NCI-H510A (cell line): Measurements from ENCODE around the gene ARHGAP15.

ENCODE experiments used
- DNase-seq: peaks from one replicate; lab custom pipeline; 2025; lab: John Stamatoyannopoulos, UW

Gene ARHGAP15

GRCh38 chr2:143453981-143454511 is 324.8 kb downstream of the ARHGAP15 start:
- DNase-seq = no peak

GRCh38 chr2:143455317-143455716 is 326.1 kb downstream of the ARHGAP15 start:
- no peak for DNase-seq

- no peak for DNase-seq
Measured at GRCh38 chr2:143458258-143459190, 329.3 kb downstream of the ARHGAP15 start.

DNA sequence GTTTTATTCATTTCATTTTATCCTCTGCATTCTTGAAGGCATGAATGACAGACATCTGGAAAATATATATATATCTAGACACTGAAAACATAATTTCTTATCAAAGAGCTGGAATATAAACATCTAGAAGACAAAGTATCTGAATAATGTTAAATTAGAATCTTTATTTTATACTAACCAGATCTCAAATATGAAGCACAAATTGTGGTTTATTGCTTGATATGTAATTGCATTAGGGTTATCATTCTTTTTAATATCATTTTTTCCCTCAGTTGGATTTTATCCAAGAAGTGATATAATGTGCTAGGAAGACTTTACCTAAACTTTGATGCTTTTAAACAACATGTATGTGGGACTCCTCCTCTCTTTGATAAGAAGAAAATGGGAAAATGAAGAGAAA is 331.2 kb downstream of the ARHGAP15 start:
- no peak for DNase-seq

- no peak for DNase-seq
Measured at GRCh38 chr2:143463719-143464118, 334.5 kb downstream of the ARHGAP15 start.

DNA sequence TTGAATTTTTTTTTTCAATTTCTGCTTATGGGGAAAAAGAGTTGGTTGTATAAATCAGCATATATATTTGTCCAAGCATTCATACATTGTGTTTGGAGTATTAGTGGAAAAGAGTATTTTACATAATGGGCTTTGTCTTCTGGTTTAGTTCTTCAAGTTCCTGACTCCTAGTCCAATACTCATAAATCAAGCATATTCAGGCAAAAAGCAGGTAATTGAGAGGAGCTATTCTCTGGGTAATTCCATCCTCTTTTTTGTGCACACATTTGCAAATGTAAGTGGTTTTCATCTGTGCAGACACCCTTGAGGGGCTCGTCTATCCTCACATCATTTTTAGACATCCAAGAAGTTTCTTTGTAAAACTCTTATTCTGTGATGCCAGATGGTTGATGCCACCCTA is 337.2 kb downstream of the ARHGAP15 start:
- no peak for DNase-seq

GRCh38 chr2:143467011-143467410 is 337.8 kb downstream of the ARHGAP15 start:
- DNase-seq = no peak

DNA sequence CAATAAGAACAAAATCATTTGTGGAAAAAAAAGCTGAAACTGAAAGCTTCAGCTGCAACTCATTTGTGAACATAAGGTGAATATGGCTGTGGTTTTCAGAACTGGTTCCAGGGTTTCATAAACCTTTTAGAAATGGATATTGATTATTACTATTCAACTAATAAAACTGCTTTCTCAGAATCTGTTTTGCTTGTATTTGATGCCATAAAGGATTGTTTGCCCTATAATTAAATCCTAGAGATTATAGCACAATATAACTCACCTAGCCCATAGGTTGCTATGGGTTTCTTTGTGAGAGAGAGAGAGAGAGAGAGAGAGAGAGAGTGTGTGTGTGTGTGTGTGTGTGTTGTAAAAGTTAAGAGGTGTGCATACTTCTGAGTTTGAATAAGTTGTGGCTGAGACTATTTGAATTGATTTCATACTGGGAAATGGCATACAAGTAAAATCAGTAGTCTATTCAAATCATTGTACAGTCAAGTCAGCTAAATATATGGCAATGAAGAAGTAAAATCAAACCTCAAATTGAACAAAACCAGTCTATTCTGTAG is 339.2 kb downstream of the ARHGAP15 start:
- DNase-seq = no peak

- no peak for DNase-seq
Measured at GRCh38 chr2:143469323-143469722, 340.1 kb downstream of the ARHGAP15 start.

GRCh38 chr2:143471550-143471949 is 342.3 kb downstream of the ARHGAP15 start:
- DNase-seq = no peak

- no peak for DNase-seq
Measured at GRCh38 chr2:143473216-143473615, 344.0 kb downstream of the ARHGAP15 start.

DNA sequence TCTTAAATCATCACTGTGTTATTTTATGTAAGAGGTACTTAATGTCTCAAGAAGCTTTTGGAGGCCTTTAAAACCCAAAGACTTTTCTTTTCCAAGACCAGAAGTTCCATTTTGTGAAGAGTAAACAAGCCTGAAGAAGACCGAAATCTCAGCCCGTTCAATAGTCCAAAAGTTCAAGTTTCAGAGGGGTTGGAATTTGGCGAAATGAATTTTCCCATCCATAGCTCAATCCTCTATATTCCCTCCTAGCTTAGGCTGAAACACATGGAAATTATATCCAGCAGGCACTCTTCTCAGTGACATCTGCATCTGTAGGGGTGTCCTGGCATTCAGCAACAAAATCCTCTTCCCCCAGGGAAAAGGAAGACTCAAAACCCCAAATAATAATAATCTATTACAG is 344.6 kb downstream of the ARHGAP15 start:
- DNase-seq = no peak

- DNase-seq = no peak
Measured at GRCh38 chr2:143474586-143474985, 345.4 kb downstream of the ARHGAP15 start.

DNA sequence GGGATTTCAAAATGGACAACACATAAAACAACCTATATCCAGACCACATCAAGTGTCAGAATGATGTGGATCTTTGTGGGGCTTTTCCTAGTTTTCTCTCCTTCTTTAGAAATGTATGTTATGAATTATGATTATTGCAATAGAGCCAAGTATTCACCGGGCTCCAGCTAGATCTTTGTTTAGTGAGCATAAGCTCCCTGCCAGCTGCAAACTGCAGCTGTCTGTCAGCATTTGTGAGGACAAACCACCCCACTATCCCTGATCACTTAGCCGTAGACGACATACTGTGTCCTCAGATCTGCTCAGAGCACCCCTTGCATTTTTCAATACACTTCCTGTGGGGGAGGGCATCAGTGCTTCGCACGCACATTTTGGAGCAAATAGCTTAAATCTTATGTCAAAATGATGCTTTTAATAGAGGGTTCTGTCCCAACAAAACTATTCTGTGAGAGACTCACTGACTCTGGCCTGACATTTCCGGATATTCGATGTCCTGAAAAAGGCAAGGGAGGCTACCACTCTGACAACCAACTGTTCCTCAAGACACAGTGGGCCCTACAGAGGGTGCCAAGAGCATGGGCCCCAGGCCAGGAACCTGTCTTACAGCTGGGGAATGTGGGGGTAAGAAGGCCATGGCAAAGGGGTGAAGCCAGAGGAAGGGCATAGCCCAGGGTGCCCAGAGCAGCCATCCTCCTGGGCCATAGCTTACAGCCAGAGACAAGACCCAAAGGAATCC is 346.0 kb downstream of the ARHGAP15 start:
- no peak for DNase-seq

- DNase-seq = no peak
Measured at GRCh38 chr2:143476336-143477087, 347.3 kb downstream of the ARHGAP15 start.

DNA sequence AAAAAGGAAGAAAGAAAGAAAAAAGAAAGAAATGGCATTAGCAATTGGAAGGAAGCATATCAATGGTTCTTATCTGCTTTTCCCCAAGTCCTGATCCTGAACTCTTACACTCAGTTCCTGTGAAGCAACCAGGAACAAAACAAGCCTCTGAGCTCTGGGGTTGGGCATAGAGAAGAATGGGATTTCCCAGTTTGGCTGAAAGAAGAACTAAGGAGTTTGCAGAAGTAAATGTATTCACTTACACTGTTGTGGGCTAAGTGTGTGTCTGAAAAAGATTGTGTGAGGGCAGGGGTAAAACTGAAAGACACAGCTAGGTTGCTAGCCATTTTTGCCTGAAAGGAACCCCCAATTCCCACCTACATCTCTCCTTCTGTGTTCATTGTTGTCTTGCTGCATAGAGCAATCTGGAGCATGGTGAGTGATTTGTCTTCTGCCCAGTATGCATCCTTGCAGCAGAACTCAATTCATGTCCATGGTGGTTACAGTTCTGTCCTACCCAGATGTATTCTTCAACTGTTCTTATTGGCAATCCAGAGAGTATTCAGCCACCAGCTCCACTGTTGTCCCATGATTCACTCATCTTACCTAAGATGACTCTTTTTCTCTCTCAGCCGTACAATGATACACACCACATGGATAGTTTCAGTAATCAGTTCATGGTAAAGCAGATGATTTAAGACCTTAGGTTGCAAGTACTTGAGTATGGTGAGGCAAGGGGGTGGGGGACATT is 348.7 kb downstream of the ARHGAP15 start:
- DNase-seq = no peak

DNA sequence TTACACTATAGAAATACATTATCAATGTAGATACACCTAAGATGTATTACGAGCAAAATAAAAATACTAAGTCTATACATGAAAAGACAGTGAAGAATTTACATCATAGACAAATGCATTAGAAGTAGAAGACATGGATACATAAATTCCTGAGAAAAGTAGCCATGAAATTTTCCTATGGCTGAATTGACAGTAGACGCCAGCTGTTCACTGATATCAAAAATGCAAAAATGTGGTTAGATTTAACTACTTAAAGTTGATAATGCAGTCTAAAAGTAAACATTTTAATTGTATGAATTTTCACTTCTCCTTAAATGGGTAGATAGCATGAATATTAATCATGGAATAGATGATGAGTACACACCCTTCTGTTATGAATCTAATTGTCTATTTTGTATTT is 350.9 kb downstream of the ARHGAP15 start:
- DNase-seq = no peak

GRCh38 chr2:143480601-143481236 is 351.5 kb downstream of the ARHGAP15 start:
- no peak for DNase-seq

GRCh38 chr2:143481237-143481623 is 352.0 kb downstream of the ARHGAP15 start:
- no peak for DNase-seq

- no peak for DNase-seq
Measured at GRCh38 chr2:143481733-143482132, 352.5 kb downstream of the ARHGAP15 start.

- no peak for DNase-seq
Measured at GRCh38 chr2:143482316-143482715, 353.1 kb downstream of the ARHGAP15 start.
